Measurements from ENCODE around the gene CFDP1. TPM values are rescaled to one million over a fixed set of nuclear protein-coding genes. Genes with fewer than 3 reads are reported as not detected.

Gene CFDP1
- total and polyA plus RNA-seq, 11 donors = 17.7 to 60.6 (median 25.3) TPM

DNA sequence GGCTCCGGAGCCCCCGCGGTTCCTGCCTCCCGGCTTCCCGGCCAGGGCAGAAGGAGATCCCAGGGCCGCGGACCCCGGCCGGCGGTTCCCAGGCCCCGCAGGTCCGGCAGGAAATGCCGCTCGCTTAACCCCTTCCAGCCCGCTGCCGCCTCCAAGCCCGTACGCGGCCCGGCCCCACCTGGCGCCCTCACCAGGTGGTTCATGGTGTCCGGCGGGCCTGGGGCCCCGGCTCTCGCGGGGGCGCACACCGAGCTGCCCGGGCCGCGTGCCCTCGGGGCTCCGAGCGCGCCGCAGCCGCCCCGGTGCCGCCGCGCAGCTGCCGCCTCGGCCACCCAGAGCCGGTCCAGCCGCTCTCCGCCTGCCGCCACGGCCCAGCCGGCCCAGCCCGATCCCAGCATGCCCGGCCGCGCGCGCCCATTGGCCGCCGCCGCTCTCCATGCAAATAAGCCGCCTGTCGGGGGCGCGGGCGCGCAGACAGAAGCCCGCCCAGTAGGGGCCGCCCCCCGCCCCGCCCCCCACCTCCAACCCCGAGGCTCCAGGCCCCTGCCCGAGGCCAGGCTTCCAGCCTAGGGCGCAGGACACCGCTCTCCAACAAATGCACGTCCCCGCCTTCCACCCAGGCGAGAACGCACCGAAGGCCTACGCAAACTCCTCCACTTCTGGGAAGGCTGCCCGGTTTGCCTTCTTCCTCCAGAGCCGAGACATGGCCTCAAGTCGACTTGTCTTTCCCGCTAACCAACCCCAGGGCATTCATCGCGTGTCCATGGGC is 181.8 kb downstream of the CFDP1 start, which contains the start of gene BCAR1:
Gene BCAR1, minus strand, starts transcription at position 345 of the 769 bp plus-strand sequence. Its CDS starts 142 bp downstream, at position 203.
- Histone ChIP-seq H3K27me3 (peaks cover 0 to 52% (median 0%) of the 10 kb centered on the region in 9 donors), H3K4me3 (peak within 1 kb of the TSS; percentile 65 to 98 (median 88)), H3K27ac (peak within 1 kb of the TSS; percentile 86 to 99 (median 94)), H3K9me3 (no peaks in the 10 kb centered on the region), H3K36me3 (no peaks in the 10 kb centered on the region), H3K4me1 (peaks cover 38 to 98% (median 90%) of the 10 kb centered on the region in 12 donors)
- WGBS, 4 donors = 1 to 15% (median 2%) methylated on average over 8 to 84 of the region's 84 CpGs
- peak; percentile 58 to 81 (median 74) for ATAC-seq
- TF ChIP-seq, protein P1, sequence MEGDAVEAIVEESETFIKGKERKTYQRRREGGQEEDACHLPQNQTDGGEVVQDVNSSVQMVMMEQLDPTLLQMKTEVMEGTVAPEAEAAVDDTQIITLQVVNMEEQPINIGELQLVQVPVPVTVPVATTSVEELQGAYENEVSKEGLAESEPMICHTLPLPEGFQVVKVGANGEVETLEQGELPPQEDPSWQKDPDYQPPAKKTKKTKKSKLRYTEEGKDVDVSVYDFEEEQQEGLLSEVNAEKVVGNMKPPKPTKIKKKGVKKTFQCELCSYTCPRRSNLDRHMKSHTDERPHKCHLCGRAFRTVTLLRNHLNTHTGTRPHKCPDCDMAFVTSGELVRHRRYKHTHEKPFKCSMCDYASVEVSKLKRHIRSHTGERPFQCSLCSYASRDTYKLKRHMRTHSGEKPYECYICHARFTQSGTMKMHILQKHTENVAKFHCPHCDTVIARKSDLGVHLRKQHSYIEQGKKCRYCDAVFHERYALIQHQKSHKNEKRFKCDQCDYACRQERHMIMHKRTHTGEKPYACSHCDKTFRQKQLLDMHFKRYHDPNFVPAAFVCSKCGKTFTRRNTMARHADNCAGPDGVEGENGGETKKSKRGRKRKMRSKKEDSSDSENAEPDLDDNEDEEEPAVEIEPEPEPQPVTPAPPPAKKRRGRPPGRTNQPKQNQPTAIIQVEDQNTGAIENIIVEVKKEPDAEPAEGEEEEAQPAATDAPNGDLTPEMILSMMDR (IDR thresholded peaks at IDR 0.05) = peak in 7 of 12 donors; percentile 9 to 57 (median 27)
- TF ChIP-seq POLR2A (IDR thresholded peaks at IDR 0.05) = peak in 1 of 2 donors; percentile 34
- intact Hi-C loops (cut with DNase I) = loop anchor here in 3 of 10 donors (1.0 to 10.0 kb wide), 3 partner anchors 12 to 53 kb away; no protein-coding TSS in a partner anchor
- DNase-seq = peak; percentile 91 to 95 (median 93)

DNA sequence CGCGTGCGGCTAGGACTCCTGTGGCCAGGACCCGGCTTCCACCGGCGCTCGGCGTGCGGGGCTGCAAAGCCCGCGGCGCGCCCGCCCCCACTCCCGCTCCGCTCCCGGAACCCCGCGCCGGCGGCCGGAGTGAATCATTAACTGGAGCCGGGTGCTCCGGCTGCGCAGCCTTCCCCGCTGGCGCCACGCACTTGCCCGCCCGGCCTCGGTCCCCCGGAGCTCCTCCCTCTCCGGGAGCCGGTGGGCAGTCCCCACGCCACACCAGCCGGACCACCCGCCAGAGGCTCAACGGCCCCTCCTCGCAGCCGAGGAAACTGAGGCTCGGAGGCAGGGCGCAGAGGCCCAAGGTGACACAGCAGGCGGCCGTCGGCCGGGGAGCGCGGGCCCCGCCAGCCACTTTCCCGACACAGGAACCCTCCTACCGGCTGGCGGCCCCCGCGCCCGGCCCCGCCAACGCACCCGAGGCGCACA is 182.5 kb downstream of the CFDP1 start:
- intact Hi-C loops (cut with DNase I) = loop anchor here in 3 of 10 donors (2.0 to 10.0 kb wide), 2 partner anchors 54 kb away; no protein-coding TSS in a partner anchor
- H3K4me3 ChIP-seq = peak overlapping the region; percentile 65 to 98 (median 88)
- DNase-seq = peak in 2 of 5 donors; percentile 46 to 72
- ATAC-seq = peak in 2 of 4 donors; percentile 1 to 16
- 1 to 2% (median 1%) methylated on average over 11 to 59 of the region's 59 CpGs for WGBS, 4 donors
- no peaks in the 10 kb centered on the region for H3K9me3 ChIP-seq
- no peak for TF ChIP-seq POLR2A (IDR thresholded peaks at IDR 0.05)
- TF ChIP-seq, protein P1 (IDR thresholded peaks at IDR 0.05) = no peak
- peak overlapping the region; percentile 86 to 99 (median 94) for H3K27ac ChIP-seq
- peaks cover 40 to 98% (median 90%) of the 10 kb centered on the region in 12 donors for H3K4me1 ChIP-seq
- H3K36me3 ChIP-seq = no peaks in the 10 kb centered on the region
- H3K27me3 ChIP-seq = peaks cover 0 to 52% (median 0%) of the 10 kb centered on the region in 9 donors

DNA sequence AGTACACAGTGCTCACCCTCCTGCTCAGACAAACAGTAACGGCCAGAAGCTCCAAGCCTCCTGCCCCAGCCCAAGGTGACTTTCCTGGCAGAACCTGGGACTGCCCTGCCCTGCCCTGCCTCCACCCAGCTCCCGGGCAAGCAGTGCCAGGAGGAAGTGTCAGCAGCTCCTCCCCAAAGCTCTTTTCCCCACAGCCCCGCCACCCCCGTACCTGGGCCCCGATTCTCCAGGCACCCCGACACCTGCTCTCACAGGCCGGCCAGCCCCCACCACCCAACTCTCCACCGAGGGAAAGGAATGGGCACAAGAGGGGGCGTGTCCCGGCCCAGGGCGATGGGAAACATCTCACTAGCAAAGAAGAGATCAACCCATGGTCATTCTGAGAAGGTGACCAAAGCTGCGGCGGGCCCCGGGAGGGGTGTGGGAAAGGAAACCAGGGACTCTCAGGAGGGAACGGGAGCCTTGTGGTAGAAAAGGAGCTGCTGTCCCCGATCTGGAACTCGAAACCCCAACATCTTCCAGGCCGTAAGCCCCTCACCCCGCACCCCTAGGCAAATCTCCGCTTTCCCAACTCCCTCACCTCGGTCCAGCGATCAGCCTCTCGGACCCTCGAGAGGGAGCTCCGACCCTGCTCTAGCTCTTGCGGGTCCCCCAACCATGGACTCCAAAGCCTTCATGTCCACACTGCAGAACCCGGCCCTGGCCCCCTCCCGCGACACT is 183.1 kb downstream of the CFDP1 start:
- 3 to 6% (median 4%) methylated on average over 25 to 29 of the region's 29 CpGs for WGBS, 4 donors
- H3K36me3 ChIP-seq = no peaks in the 10 kb centered on the region
- peak overlapping the region; percentile 65 to 98 (median 88) for H3K4me3 ChIP-seq
- H3K27ac ChIP-seq = peak overlapping the region; percentile 86 to 99 (median 94)
- DNase-seq (peak in 3 of 5 donors; percentile 66 to 76 (median 76)), ATAC-seq (peak; percentile 31 to 41 (median 34))
- peaks cover 41 to 98% (median 90%) of the 10 kb centered on the region in 12 donors for H3K4me1 ChIP-seq
- no peaks in the 10 kb centered on the region for H3K9me3 ChIP-seq
- peaks cover 0 to 52% (median 0%) of the 10 kb centered on the region in 9 donors for H3K27me3 ChIP-seq
- TF ChIP-seq, protein P1 (IDR thresholded peaks at IDR 0.05) = peak in 1 of 12 donors; percentile 6
- no peak for TF ChIP-seq POLR2A (IDR thresholded peaks at IDR 0.05)
- intact Hi-C loops (cut with DNase I) = loop anchor here in 3 of 10 donors (2.0 to 10.0 kb wide), 2 partner anchors 55 kb away; no protein-coding TSS in a partner anchor

Measured in heart left ventricle (tissue), 16 donors.